Mucosa of gallbladder (tissue), 1 donor: ENCODE results near the gene SLC35F1. TPM values are rescaled to one million over a fixed set of nuclear protein-coding genes. Genes with fewer than 3 reads are reported as not detected.

Experiments
- DNase-seq: peaks from one replicate; pipeline ENCODE4 v3.0.0-alpha.2; 2020; ENCODE audit warnings: low spot score
- total RNA-seq: library from RNA; stranded (reverse); gene quantifications from one replicate; pipeline ENCODE4 v1.2.1, GENCODE V29; 2021
- donor health status: DM: no; HTN: no; CAD: no.

Gene SLC35F1
- total RNA-seq, 1 donor from 2014 or later: 1.1 TPM

DNA sequence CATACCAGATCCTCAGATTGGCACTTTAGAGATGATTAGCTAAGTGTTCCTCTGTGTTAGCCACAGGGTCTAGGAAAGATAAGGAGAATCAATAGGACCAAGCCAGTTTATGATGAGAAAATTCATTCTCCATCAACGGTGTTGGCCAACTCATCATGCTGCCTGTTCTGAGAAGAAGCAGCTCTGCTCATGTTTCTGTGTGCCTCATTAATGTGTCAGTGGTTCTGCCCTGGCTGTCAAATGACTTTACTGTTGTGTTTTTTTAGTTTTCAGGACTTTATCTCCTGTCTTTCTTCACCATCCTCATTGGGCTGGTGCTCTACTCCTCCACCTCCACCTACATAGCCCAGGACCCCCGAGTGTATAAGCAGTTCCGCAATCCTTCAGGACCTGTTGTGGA is 406.7 kb downstream of the SLC35F1 start:
- no peak for DNase-seq

DNA sequence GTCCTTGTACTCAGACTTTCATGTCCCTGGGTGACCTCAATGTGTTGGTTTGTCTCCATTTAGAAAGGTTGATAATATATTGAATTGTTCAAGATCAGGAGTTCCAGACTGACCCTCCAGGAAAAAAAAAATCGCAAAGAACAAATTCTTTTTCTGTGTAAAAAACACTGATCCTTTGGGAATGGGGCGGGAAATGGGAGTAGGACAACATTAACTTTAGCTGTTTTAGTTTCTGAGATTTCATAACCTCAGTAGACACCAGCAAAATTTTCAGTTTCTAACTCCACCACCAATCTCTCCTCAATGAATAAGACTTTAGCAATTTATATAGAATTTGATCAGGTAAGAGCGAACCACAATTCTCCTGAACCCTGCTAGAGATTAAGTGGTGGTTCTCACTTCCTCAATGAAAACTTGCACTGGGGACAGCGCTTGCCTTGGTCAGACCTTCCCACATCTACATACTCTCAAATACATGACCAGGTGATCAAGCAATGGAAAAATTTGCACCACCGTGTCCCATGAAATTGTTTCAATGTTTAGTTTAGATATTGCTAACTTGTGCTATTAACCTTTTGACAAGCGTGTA is 409.8 kb downstream of the SLC35F1 start:
- no peak for DNase-seq

DNA sequence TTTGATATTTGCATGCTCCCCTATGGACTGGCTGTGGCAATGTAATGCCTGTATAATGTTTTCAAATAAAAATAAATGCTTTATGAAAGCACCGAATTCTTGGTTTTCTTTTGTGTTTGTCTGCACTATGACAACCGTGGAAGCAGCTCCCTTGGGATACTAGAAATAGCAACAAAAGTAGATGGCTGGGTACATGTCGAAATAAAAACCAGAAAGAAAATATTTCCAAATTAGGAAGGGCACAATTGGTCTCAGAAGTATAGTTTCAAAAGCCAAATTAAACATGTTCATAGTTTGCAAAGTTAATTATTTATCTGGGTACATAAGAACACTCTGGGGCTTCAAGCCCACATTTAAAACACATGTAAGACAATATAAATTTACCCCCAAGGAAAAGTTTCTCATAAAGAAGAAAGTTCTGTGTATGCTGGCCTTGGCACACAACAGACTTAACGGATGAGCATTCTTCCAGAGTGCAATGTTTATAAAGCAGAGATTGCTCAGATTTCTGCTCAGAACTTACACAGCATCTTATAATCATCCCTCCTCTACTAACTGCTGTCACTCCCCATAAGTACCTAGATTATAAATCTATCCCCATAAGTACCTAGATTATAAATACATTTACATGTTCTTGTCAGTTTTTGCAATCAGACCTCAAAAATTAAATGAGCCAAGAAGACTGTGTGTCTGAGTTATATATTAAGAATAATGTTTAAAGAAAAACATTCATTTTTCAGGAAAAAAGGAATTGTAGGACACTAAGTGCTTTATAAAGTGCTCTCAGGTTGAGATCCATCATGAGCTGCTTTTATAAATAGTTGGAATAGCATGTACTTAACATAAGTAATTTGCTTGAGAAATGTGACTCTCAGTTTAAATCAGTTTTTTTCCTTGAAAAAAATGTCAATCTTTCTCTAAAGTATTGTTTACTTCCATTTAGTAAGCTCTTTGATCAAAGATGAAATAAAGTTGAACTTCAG is 410.8 kb downstream of the SLC35F1 start:
- DNase-seq: no peak

DNA sequence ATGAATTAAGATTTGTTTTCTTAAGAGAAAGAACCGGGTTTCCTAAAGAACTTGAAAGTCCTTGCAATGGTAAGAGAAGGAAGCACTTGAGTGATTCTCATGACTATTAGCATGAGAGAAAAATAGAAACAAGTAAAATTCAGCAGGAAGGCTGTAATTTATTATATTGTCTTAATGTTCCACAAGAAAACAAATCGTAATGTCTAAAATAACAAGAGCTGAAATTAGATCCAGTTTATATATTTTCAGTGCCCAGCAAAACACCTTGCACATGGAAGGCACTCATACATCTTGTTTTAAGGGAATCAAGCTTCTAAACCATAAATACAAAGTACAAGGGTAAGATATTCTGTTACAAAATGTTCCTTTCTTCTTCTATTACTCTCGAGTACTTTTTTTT is 411.6 kb downstream of the SLC35F1 start:
- no peak for DNase-seq

DNA sequence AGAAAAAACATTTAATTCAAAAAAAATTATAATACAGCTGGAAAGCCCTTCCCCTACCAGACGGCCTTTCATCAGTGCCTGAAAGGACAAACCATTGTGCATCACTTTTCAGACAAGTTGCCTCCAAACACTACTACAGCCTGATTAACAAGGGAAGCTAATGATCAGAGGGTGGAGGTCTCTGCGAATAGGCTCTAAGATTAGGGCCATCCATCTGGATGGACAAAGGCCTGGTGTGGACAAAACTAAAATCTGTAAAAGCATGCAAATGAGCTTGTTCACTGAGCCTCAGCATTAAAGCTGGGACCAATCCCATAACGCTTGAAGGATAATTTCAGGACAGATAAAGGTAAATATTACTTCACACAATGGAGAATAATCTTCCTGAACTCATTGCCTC is 412.4 kb downstream of the SLC35F1 start:
- DNase-seq: no peak

DNA sequence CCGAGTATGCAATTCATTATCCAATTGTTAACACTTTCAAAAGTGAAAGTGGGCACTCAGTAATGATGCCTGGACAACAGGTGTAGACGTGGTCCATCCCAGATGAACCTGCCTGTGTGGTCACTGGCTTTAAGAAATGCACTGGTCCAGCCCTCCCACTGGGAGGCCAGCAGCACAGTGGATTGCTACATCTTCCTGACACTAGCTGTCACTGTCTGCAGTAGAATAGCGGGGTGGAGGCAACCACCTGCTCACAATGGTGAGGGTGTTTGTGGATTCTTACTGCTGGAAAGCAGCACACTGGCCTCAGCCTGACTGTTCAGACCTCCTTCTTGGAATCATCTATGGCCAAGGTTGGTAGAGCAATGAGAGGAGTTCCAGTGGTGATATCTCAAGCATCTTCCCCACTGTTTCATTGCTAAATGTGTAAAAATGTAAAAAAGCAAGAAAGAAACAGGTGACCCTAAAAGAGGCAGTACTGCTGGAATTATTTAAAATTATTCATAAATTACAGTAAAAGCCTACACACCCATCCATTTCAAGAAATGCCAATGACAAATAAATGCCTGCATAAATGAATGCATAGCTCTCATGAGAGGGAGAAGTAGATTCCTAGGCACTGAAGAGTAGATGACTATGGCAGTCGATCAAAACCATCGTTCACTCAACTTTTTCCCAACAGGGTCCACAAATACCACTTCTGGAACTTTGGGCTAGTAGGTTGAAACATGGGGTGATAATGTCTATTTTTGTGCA is 413.0 kb downstream of the SLC35F1 start:
- no peak for DNase-seq

DNA sequence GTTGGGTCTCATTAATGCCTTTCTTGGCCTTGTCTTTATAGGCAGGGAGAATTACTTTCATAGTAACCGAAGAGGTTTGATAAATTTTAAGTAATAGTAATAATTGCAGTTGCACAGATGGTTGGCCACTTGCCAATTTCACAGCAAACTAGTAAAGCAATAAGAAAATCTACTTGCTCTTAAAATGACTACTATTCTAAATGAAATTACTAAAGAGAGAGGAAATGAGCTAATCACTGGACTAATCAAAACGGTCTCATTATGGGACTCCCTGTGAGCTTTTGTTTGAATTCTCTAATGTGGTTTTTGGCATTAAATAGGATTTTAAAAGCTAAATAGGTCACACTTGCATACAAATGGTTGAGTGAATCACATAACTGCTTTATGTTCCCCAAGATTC is 413.6 kb downstream of the SLC35F1 start:
- no peak for DNase-seq

DNA sequence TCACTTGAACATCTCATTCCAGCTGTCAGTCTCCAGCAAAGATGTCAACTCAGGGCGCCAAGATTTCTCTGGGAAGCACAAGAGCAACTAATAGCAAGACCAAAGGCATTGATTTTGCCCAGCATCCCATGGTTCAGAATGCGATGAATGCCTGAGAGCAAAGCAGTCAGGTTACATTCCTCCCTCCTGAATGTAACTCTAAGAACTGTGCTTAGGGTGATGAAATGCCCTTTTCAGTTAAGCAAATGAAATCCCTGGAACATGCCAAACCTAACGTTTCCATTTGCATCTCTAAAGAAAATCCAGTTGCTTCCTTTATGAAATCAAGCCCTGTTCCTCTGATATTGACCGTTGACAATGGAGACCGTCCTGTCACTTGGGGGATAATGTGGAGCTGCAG is 417.1 kb downstream of the SLC35F1 start:
- DNase-seq: no peak

DNA sequence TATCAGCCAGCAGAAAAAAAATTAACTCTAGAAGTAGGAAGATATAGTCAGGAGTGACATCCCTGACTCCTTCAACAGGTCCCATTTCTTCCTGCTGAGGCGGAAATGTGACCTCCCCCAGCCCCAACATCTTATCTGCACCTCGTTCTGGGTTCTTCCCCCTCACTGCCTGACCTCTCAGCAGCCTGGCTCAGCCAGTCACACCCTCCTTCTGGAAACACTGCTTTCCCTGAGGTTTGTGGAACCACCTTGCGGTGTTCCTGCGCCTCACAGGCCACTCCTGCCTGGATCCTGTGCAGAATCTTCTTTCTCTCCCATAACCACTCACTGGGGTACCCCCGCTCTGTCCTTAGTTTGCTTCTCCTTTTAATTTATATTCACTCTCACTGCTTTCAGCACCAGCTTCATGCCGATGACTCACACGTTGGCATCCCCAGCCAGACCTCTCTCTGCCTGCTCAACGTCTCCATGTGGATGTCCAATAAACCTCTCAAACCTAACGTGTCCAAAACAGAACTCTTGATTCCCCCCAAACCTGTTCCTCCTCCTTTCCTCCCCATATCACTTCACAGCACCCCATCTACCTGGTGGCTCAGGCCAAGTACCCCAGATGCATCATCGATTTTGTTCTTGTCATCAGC is 418.3 kb downstream of the SLC35F1 start:
- no peak for DNase-seq

DNA sequence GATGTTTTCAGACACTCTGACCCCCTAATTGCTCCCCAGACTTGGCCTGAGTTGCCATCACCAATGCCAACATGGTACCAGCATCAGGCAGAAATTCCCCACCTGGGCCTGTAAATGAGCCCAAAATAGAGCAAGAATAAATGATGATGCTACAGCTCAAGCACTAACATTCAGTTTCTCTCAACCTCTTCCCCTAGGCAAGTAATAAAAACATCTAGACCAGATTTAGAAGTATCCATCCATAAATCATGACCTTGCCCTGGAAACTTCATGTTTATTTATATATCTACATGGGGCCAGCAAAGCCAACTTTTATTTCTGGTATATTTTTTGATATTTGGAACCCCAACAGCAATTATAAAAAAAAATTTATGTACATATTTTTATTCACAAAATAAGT is 419.6 kb downstream of the SLC35F1 start:
- DNase-seq: no peak

DNA sequence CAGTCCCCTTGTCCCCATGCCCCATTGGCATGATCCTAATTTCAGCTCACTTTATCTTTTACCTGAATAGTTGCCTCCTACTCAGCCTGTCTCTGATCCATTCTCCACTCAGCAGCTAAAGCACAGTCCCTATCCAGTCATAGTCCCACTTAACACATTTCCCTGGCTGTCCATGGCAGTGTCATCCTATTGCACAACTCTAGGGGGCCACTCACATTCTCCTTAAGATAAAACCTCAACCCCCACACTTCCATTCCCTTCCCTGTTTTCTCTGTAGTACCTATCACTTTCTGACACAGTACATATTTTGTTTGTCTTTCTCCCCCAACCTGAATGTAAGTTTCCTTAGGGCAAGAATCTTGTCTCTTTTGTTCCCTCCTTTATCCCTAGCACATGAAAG is 420.2 kb downstream of the SLC35F1 start:
- DNase-seq: no peak

DNA sequence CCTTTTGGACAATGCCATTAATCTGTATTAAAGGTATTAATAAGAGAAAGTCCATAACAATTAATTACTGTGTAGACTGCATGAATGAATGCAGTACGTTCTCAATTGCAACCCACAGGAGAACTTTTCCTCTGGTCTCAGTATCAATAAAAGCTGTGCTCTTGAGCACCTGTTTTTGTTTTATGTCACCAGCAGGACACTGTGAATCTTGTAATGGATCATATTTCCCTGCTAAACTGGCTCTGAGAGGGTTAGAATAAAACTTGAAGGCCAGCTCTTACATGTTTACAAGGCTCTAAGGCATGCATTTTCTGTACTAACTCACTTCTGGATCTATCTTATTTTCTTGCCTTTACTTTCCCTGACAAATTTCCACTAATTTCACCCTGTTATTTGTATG is 426.7 kb downstream of the SLC35F1 start:
- DNase-seq: no peak

DNA sequence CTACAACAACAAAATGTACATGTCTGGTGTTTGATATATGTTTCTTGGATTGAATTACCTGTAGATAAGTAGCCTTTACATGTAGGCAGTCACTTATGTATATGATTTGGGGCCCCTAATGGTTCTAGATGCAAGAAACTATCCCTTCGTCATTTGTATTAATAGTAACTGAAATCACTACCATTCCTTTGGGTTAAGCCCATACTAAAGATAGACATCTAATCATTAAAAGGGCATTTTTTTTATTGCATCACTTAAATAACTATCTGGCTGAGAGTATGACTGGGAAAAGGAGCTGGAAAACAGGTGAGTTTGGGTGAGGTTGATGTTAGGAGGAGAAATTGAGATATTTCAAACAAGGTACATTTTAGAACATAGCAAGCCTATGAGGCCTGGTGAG is 427.6 kb downstream of the SLC35F1 start:
- DNase-seq: no peak

DNA sequence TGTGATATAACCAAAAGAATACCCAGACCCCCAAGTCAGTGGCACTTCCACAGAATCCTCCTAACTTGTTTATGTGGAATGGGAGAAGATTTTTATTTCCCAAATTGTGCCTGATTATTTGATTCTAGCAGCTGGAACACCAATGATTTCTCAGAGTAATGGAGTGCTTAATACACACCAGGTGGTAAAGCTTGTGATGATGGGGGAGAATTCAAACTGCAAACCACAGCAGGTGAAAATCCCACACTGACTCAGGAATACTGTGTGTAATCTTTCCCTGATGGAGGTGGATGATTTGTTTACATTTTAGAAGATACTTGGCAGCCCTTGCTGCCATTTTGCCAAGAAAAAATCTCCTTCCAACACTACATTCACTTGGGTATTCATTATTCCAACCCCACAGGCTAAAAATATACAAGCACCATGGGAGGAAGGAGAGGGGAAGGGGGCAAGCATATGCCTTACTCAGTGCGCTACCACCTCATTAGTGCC is 428.3 kb downstream of the SLC35F1 start:
- DNase-seq: no peak

DNA sequence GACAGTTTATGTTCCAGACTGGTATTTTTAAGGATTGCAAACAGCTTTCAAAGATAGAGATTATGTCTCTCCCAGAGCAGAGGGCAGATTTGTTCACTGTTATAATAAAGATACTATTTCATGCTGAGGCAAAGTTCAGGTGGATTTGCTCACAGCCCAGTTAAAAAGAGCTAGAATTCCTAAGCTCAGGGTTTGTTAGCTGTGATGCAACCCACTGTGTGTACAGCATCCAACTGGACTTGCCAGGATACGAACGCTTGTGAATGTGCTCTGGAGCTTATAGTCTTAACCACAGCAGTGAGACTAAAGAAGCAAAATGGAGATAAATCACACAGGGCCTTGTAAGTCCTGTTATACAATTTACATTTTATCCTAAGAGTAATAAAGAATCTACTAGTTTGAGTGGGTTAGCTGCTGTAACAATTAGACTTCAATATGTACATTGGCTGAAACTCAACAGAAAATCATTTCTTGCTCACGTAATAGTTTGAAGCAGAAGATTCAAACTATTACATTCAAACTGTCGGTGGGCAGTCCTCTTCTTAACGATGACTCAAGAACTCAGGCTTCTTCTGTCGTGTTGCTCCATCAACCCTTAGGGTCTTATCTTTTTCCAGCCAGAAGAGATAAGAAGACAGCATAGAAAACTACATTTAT is 437.1 kb downstream of the SLC35F1 start:
- DNase-seq: no peak

DNA sequence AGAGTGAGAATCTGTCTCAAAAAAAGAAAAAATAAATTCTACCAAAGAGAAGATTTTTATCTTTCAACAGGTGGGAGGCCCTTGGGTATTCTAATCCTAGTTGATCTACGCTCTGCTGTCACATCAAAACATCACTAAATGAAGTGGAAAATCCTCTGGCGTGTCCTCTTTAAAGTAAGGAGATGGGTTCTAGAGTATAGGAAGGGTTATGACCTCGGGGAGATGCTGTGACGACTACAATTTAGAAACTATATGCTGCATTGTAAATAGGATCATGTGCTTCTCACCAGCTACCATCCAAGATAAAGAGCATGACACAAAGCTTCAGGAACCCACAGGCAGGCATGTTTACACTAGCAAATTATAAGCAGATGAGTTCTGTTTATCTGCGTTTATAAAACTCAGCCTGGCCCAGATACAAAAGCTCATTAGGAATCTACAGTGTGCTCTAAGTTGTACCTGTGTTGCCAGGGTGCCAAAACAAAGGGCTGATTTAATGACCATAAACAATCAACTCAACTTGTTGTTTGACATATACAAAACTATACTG is 443.9 kb downstream of the SLC35F1 start:
- no peak for DNase-seq

DNA sequence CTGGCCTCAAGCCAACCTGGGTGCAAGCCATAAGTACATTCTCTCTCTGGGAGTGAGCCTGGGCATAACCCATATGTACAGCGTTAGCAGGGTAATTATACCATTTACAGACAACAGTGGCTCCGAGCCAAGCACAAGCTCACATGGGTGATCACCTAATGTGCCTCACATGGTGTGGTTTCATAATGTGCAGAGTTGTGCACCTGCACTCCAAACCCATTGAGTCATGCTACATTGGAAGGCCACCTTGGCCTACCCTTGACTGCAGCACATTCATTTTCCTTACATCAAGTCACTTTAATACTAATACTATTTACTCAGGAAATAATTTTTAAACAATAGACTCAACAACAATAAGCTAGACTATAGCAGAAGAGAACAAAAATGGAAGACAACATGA is 446.5 kb downstream of the SLC35F1 start:
- no peak for DNase-seq

DNA sequence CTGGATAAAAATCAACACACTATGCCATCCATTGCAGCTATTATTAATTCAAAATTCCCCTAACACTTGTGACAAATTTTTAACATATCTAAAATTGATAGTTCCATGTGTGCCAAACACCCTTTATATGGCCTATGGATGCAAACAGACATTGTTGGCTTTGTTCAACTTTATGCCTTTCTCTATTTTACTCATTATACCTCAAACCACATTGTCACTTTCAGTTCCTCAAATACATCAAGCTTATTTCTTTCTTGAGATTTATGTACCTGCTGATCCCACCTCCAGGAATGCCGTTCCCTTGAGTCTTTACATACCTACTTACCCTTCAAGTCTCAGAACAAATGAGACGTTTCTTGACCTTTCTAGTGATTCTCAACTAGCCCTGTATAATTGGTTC is 447.6 kb downstream of the SLC35F1 start:
- DNase-seq: no peak

DNA sequence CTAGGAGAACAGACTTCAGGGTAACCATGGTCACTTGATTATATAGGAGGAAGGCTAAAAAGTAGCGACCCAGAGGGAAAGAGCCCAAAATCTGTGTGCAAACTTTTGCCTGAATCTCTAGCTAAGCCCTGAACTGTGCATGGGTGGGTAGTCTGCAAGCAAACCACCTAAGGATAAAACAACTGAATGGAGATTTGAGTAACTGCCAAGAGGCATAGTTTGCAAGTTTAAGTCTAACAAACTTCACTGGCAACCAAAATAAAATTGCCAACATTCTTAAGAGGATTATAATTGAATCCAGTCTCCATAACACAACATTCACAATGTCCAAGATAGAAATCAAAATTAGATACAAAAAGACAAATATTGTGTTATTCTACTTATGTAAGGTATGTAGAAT is 449.0 kb downstream of the SLC35F1 start:
- no peak for DNase-seq

DNA sequence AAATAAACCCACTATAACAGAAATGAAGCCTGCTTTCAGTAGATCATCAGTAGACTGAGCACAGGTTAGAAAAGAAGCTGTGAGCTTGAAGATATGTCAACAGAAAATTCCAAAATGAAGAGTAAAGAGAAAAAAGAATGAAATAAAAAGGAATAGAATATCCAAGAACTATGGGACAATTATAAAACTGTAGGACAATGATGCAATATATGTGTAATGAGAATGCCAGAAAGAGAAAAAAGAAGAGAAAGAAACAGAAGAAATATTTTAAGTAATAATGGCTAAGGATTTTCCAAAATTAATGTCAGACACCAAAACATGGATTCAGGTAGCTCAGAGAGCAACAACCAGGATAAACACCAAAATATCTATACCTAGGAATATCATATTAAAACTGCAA is 449.6 kb downstream of the SLC35F1 start:
- DNase-seq: no peak
